Measurements from ENCODE around the gene EIF4E1B.

DNA sequence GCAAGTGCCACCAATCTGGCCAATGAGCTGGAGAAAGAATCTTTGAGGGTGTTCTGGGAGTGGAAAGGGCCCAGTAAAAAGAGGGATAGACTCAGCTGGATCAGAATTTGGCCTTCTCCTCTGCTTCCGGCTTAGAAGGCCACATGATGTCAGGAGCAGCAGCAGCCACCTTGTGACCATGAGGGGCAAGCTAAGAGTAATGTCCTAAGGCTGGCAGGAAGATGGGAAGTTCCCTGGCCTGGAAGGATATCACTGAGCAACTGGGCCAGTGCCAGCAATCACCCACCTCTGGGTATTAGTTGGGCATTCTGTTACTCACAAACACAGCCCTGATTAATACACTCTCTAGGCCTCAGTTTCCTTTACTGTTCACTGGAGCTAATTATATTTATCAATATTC, 61.0 kb downstream of the EIF4E1B start:
- TF ChIP-seq, protein P1, sequence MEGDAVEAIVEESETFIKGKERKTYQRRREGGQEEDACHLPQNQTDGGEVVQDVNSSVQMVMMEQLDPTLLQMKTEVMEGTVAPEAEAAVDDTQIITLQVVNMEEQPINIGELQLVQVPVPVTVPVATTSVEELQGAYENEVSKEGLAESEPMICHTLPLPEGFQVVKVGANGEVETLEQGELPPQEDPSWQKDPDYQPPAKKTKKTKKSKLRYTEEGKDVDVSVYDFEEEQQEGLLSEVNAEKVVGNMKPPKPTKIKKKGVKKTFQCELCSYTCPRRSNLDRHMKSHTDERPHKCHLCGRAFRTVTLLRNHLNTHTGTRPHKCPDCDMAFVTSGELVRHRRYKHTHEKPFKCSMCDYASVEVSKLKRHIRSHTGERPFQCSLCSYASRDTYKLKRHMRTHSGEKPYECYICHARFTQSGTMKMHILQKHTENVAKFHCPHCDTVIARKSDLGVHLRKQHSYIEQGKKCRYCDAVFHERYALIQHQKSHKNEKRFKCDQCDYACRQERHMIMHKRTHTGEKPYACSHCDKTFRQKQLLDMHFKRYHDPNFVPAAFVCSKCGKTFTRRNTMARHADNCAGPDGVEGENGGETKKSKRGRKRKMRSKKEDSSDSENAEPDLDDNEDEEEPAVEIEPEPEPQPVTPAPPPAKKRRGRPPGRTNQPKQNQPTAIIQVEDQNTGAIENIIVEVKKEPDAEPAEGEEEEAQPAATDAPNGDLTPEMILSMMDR (IDR thresholded peaks at IDR 0.05; ENCODE audit: low read depth, low read length, poor library complexity, severe bottlenecking) = no peak
- no peak for TF ChIP-seq EZH2phosphoT487 (IDR thresholded peaks at IDR 0.05; ENCODE audit: borderline replicate concordance, low read length)

Measured in DOHH2 (cell line).